ENCODE results near the gene SLC23A1.
"Not testable (repeated sequence)": the region's sequence is repeated elsewhere in the genome, so short reads cannot be mapped to it uniquely, and the experiment has no call there.

The SLC23A1 gene

GRCh38 chr5:139389701-139390638 is 6.9 kb upstream of the SLC23A1 start, which contains the start of gene MZB1:
Gene MZB1 (minus strand): TSS chr5:139389913. CDS start chr5:139389856, 57 bp downstream.
- no peak within 1 kb of the TSS for H3K4me3 ChIP-seq
- TF ChIP-seq, protein P1, sequence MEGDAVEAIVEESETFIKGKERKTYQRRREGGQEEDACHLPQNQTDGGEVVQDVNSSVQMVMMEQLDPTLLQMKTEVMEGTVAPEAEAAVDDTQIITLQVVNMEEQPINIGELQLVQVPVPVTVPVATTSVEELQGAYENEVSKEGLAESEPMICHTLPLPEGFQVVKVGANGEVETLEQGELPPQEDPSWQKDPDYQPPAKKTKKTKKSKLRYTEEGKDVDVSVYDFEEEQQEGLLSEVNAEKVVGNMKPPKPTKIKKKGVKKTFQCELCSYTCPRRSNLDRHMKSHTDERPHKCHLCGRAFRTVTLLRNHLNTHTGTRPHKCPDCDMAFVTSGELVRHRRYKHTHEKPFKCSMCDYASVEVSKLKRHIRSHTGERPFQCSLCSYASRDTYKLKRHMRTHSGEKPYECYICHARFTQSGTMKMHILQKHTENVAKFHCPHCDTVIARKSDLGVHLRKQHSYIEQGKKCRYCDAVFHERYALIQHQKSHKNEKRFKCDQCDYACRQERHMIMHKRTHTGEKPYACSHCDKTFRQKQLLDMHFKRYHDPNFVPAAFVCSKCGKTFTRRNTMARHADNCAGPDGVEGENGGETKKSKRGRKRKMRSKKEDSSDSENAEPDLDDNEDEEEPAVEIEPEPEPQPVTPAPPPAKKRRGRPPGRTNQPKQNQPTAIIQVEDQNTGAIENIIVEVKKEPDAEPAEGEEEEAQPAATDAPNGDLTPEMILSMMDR (IDR thresholded peaks at IDR 0.05), result no peak
- DNase-seq (ENCODE audit: low spot score), result no peak
- peak within 1 kb of the TSS in 1 of 2 donors; percentile 39 for H3K27ac ChIP-seq

DNA sequence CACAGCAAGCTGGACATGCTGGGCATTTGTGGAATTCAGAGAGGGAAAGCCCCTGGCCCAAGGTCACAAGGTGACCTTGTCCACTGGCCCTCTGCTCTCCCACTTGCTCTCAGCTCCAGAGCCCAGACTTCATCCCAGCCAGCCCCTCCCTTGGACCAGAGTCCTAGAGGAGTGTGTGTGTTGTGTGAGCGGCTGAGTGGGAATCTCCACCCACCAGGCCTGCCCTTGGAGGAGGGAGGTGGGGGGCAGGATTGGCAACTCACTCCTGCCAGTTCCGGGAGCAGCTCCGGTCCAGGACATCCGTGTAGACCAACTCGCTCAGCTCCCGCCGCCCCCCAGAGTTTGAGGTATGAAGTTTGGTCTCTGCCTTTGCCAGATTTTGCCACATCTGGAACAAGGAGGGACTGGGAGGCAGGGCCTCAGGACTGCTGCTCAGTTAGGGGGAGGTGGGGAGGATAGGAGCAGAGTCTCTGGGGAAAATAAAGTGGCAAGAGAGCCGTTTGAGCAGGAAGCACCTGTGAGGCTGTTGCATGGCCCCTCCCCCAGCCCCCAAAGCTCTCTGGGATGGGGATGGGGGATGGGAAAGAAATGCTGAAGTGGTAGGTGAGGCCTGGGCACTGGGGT is 5.2 kb upstream of the SLC23A1 start:
- no peak for DNase-seq (ENCODE audit: low spot score)
- Histone ChIP-seq H3K27ac (no peak overlapping the region), H3K4me3 (no peak overlapping the region)
- TF ChIP-seq, protein P1 (IDR thresholded peaks at IDR 0.05), result no peak

DNA sequence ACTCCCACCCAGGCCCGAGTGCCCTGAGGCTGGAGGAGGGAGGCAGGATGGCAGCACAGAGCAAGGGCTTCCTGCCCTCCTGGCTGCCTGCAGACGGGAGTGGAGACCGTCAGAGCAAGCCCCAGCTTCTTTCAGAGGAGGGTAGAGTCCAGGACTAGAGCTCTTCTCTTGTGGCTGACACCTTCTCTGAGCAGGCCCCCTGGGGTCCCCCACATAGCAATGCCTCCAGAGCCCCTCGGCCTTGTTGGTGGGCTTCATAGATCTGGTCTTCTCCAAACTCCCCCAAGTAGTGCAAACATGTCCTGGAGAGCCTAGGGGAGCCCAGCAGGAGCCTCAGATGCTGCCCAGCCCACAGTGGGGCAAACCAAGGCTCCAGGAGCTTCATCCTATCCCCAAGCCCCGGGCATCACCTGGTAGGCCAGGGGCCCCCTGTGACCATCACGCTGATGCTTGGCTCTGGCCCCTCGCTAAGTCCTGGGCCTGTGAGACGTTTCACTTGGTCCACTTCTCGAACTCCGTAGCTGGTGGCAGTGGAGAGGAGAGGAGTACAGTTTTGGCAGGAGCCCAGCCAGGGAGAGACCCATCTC is 4.6 kb upstream of the SLC23A1 start:
- no peak for DNase-seq (ENCODE audit: low spot score)
- no peak overlapping the region for H3K27ac ChIP-seq
- no peak overlapping the region for H3K4me3 ChIP-seq
- TF ChIP-seq, protein P1 (IDR thresholded peaks at IDR 0.05), result no peak

GRCh38 chr5:139386956-139387355 is 3.9 kb upstream of the SLC23A1 start:
- not testable (repeated sequence) for DNase-seq (ENCODE audit: low spot score); H3K4me3 ChIP-seq; H3K27ac ChIP-seq

DNA sequence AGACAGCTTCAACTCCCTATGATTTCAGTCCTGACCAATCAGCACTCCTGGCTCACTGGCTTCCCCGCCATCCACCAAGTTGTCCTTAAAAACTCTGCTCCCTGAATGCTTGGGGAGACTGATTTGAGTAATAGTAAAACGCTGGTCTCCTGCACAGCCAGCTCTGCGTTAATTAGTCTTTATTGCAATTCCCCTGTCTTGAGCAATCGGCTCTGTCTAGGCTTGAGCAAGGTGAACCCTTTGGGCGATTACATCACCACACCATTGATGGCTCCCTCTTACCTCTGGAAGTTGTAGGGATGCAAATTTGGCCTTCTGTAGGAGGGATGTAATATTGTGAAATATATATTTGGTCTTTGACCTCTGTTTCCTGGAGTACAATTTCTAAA is 2.9 kb upstream of the SLC23A1 start:
- TF ChIP-seq, protein P1 (IDR thresholded peaks at IDR 0.05), result no peak
- Histone ChIP-seq H3K27ac (no peak overlapping the region), H3K4me3 (no peak overlapping the region)
- DNase-seq (ENCODE audit: low spot score), result no peak

DNA sequence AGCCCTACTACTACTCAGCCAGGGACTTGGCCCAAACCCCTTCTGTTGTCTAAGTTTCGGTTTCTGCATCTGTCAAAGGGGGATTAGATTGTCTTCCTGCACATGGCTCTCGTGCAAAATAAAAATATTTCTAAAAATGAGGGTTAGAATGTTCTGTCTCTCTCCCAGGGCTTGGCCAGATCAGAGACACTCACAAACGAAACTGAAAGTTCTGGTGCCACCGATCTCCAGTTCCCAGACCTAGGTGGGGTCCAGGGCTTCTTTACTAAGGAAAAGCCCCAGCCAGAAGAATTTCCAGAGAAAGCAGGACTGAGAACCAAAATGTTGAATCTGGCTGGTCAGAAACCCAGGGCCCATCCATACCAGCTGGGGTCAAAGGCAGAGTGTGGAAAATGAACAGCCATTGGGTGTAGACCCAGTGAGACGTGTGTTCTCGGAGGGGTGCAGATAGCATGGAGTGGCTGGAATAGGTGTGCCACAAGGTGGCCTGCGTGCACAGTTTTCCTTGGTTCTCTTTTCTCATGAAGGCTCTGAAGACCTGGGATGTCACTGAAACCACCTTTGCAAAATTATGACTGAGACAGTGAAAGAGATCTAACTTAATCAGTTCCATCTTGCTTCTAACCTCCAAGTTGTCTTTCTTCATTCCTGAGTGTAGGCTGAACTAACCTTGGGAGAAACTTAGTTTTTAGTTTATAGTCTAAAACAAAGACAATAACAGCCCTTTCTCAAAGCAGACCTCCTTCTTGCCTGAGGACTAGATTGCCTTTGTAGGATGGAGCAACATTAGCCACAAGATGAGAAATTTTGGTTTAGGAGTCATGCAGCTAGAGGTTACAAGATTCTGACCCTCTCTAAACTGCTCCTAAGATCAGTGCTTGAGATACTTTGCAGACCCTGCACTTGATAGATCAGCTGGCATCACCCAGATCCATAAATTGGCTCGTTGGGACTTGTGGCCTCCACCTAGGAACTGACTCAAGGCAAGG is 2.3 kb upstream of the SLC23A1 start:
- peak overlapping the region in 1 of 2 donors; percentile 60 for H3K27ac ChIP-seq
- peak overlapping the region; percentile 59 for H3K4me3 ChIP-seq
- no peak for DNase-seq (ENCODE audit: low spot score)
- TF ChIP-seq, protein P1 (IDR thresholded peaks at IDR 0.05), result no peak

All from coronary artery (tissue), 2 donors.